Endothelial cell of umbilical vein (primary cell): ENCODE measurements around the gene PNPLA7. TPM values are rescaled to one million over a fixed set of nuclear protein-coding genes. Genes with fewer than 3 reads are reported as not detected.

Experiments used
- BruUV-seq: library from RNA; stranded (reverse); fragments of 400-500 nt; replicated peaks from 2 replicates; lab custom pipeline; 2021; lab: Mats Ljungman, UMichigan
- CTCF ChIA-PET: fragments of 300-600, 350-600 bp; sonication (Branson Sonifier 250); formaldehyde crosslinking; loops from one replicate; lab custom pipeline; 2021; ENCODE audit warnings: antibody characterized with exemption, inconsistent platforms; lab: Charles Lee
- POLR2A ChIA-PET: fragments of 300-600, 350-600 bp; sonication (Branson Sonifier 250); formaldehyde crosslinking; loops from one replicate; lab custom pipeline; 2021; ENCODE audit warnings: antibody characterized with exemption, inconsistent platforms; lab: Charles Lee
- DNase-seq: peaks from one replicate; pipeline ENCODE4 v3.0.0-alpha.2; 2011; ENCODE audit warnings: low read depth, low spot score
- FAIRE-seq: peaks from 2 replicates; lab custom pipeline; 2011; peaks lifted over from hg19 to GRCh38; lab: Jason Lieb, UNC
- H2AFZ ChIP-seq: 2 replicates; pipeline ENCODE4 v1.6.0; 2012; ENCODE audit warnings: low read depth, low read length, control low read depth, inconsistent platforms
- H3K27ac ChIP-seq: 2 replicates; pipeline ENCODE4 v1.5.1; 2011; ENCODE audit warnings: low read depth, mild to moderate bottlenecking, control low read depth, low read length, moderate library complexity; ENCODE audit not compliant: insufficient read depth
- H3K27me3 ChIP-seq, 2 experiments: 2 replicates each; pipeline versions ENCODE4 v1.6.0 to v1.6.1; 2011; ENCODE audit warnings: low read length in 2 of 2, mixed read lengths in 1 of 2; ENCODE audit not compliant: control insufficient read depth in 2 of 2, insufficient read depth in 2 of 2
- H3K36me3 ChIP-seq, 2 experiments: 2 replicates in 1 of 2; 3 replicates in 1 of 2; pipeline ENCODE4 v1.5.1; 2011; ENCODE audit warnings: low read length in 2 of 2, mild to moderate bottlenecking in 1 of 2, moderate library complexity in 1 of 2; ENCODE audit not compliant: control insufficient read depth in 2 of 2, insufficient read depth in 2 of 2; ENCODE audit errors: extremely low read depth in 1 of 2
- H3K4me1 ChIP-seq: 3 replicates; pipeline ENCODE4 v1.5.1; 2011; ENCODE audit warnings: mild to moderate bottlenecking, low read length; ENCODE audit not compliant: control insufficient read depth, insufficient read depth; ENCODE audit errors: extremely low read depth
- H3K4me2 ChIP-seq: 2 replicates; pipeline ENCODE4 v1.6.1; 2011; ENCODE audit warnings: low read length, control low read depth, mixed read lengths; ENCODE audit not compliant: insufficient read depth
- H3K4me3 ChIP-seq, 3 experiments: fragments of 200-600 bp in 1 of 3; sonication (generic), shearing (Covaris generic) in 1 of 3; replicated peaks in 1 of 3; 2 replicates each; pipeline ENCODE4 v1.5.1; 2011 to 2016; ENCODE audit warnings: control low read depth in 3 of 3, low read length in 3 of 3, mild to moderate bottlenecking in 2 of 3, inconsistent platforms in 1 of 3, low read depth in 1 of 3, moderate library complexity in 1 of 3; ENCODE audit not compliant: insufficient read depth in 1 of 3
- H3K79me2 ChIP-seq: 2 replicates; pipeline ENCODE4 v1.6.0; 2012; ENCODE audit warnings: low read length, inconsistent platforms; ENCODE audit not compliant: control insufficient read depth, insufficient read depth
- H3K9ac ChIP-seq: replicated peaks from 2 replicates; pipeline ENCODE3; 2011; ENCODE audit warnings: low read length, control low read depth; ENCODE audit not compliant: insufficient read depth; ENCODE audit errors: extremely low read depth
- H3K9me1 ChIP-seq: replicated peaks from 3 replicates; pipeline ENCODE4 v1.6.0; 2011; ENCODE audit warnings: mild to moderate bottlenecking, low read length; ENCODE audit not compliant: control insufficient read depth, insufficient read depth; ENCODE audit errors: extremely low read depth
- H3K9me3 ChIP-seq: replicated peaks from 2 replicates; pipeline ENCODE4 v1.5.1; 2012; ENCODE audit warnings: low read length, inconsistent platforms; ENCODE audit not compliant: control insufficient read depth, insufficient read depth
- H4K20me1 ChIP-seq: replicated peaks from 2 replicates; pipeline ENCODE3; 2011; ENCODE audit warnings: mild to moderate bottlenecking, low read length; ENCODE audit not compliant: control insufficient read depth, insufficient read depth; ENCODE audit errors: extremely low read depth
- EZH2 ChIP-seq: IDR thresholded peaks from 2 replicates; pipeline ENCODE4 v1.6.1; 2012; ENCODE audit warnings: borderline replicate concordance, low read depth, mild to moderate bottlenecking, moderate library complexity, low read length, inconsistent platforms; ENCODE audit not compliant: severe bottlenecking
- GATA2 ChIP-seq: IDR thresholded peaks from 2 replicates; pipeline ENCODE4 v1.7.0; 2011; ENCODE audit warnings: low read depth, mild to moderate bottlenecking, moderate library complexity, mixed read lengths, low read length; ENCODE audit not compliant: insufficient read length, insufficient read depth
- MYC ChIP-seq: IDR thresholded peaks from one replicate; pipeline ENCODE4 v1.6.1; 2011; ENCODE audit warnings: mild to moderate bottlenecking, low read depth, low read length
- dilution Hi-C: fragments of 300-500 bp; cut with MboI; formaldehyde crosslinking; loops from one replicate; pipeline ENCODE4 v1.15.0; 2019; ENCODE audit warnings: low sequenced_read_pairs; ENCODE audit not compliant: extremely low pct_ligation_motif_present
- intact Hi-C: fragments of 100-400 bp; cut with micrococcal nuclease; formaldehyde crosslinking; loops from one replicate; pipeline ENCODE4 v1.10.0; 2022
- polyA plus RNA-seq, 4 experiments: library from polyadenylated mRNA; depleted of rRNA in 3 of 4; stranded (reverse) in 3 of 4; unstranded in 1 of 4; fragments of >200 nt; gene quantifications; 2 replicates each; pipeline versions ENCODE4 v1.2.1 to v1.2.3, GENCODE V29; 2011 to 2012; ENCODE audit warnings: missing spikeins in 1 of 4
- total RNA-seq: library from RNA; stranded (reverse); gene quantifications from 2 replicates; pipeline ENCODE4 v1.2.3, GENCODE V29; 2021
- TF ChIP-seq, protein P1 (sequence below), 2 donors: IDR thresholded peaks; 1 replicate in 1 of 2; 2 replicates in 1 of 2; pipeline ENCODE4 v1.5.1; 2011; ENCODE audit warnings: low read length in 2 of 2, mild to moderate bottlenecking in 2 of 2, moderate library complexity in 2 of 2, control low read depth in 1 of 2, inconsistent platforms in 1 of 2, low read depth in 1 of 2; ENCODE audit not compliant: insufficient read depth in 1 of 2; ENCODE audit errors: extremely low read depth in 1 of 2

The PNPLA7 gene
- total and polyA plus RNA-seq, 2 donors (not counting 3 experiments of a cell fraction or from before 2014, with no cell fraction given), result 1.0 to 1.9 TPM

DNA sequence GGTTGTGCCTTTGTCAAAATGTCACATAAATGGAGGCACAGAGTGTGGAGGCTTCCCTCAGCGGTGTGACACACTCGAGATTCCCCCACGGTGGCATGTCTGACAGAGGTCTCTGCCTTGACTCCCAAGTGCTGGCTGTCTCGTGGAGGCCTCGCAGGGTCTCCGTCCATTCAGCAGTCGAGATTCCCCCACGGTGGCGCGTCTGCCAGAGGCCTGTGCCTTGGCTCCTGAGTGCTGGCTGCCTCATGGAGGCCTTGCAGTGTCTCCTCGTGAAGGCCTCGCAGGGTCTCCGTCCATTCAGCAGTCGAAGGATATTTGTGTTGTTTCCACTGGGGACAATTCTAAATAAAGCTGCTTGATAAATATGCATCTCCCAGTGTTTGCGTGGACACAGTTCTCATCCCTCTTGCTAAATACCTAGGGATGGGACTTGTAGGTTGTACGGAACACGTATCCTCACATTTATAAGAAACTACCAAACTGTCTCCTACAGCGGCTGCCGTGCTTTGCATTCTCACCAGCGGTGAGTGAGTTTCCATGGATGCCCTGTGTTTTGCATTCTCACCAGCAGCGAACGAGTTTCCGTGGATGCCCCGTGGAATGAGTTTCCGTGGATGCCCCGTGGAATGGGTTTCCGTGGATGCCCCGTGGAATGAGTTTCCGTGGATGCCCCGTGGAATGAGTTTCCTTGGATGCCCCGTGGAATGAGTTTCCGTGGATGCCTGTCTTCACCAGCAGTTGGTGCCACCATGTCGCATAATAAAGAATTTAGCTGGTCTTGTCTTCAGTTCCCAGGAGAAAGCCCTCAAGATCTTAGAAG is 25.8 kb downstream of the PNPLA7 start:
- Histone ChIP-seq H3K9me1 (no peaks in the 10 kb centered on the region), H3K36me3 (no peaks in the 10 kb centered on the region), H2AFZ (no peak overlapping the region), H3K27ac (no peak overlapping the region), H3K79me2 (no peaks in the 10 kb centered on the region), H3K9me3 (no peaks in the 10 kb centered on the region), H3K4me3 (no peak overlapping the region), H4K20me1 (no peaks in the 10 kb centered on the region), H3K4me2 (no peak overlapping the region), H3K9ac (no peak overlapping the region), H3K27me3 (peaks cover 0 to 3% of the 10 kb centered on the region in 2 experiments), H3K4me1 (no peaks in the 10 kb centered on the region)
- POLR2A ChIA-PET, result no interaction called here
- intact Hi-C loops (loop anchor here (10.0 kb wide), 1 partner anchor 100 kb away; the partner anchor contains the start of genes EXD3 and NOXA1), dilution Hi-C loops (no loop called here)
- DNase-seq (no peak), FAIRE-seq (no peak)
- TF ChIP-seq, protein P1, sequence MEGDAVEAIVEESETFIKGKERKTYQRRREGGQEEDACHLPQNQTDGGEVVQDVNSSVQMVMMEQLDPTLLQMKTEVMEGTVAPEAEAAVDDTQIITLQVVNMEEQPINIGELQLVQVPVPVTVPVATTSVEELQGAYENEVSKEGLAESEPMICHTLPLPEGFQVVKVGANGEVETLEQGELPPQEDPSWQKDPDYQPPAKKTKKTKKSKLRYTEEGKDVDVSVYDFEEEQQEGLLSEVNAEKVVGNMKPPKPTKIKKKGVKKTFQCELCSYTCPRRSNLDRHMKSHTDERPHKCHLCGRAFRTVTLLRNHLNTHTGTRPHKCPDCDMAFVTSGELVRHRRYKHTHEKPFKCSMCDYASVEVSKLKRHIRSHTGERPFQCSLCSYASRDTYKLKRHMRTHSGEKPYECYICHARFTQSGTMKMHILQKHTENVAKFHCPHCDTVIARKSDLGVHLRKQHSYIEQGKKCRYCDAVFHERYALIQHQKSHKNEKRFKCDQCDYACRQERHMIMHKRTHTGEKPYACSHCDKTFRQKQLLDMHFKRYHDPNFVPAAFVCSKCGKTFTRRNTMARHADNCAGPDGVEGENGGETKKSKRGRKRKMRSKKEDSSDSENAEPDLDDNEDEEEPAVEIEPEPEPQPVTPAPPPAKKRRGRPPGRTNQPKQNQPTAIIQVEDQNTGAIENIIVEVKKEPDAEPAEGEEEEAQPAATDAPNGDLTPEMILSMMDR (IDR thresholded peaks at IDR 0.05; ENCODE audit: extremely low read depth in 1 of 2, insufficient read depth in 1 of 2, low read depth in 1 of 2, low read length in 2 of 2), result no peak
- CTCF ChIA-PET, result interaction anchor here (0.8 to 2.6 kb wide), 5 partner anchors 8 to 238 kb away, joined by 3 to 10 read pairs (median 5); partner anchors contain the start of gene EXD3
- no TSS peak for BruUV-seq

- POLR2A ChIA-PET, result no interaction called here
- Histone ChIP-seq H3K9me1 (no peaks in the 10 kb centered on the region), H3K4me1 (no peaks in the 10 kb centered on the region), H4K20me1 (no peaks in the 10 kb centered on the region), H3K27ac (no peak overlapping the region), H3K79me2 (no peaks in the 10 kb centered on the region), H2AFZ (no peak overlapping the region), H3K36me3 (no peaks in the 10 kb centered on the region), H3K9me3 (no peaks in the 10 kb centered on the region), H3K9ac (no peak overlapping the region), H3K4me3 (no peak overlapping the region), H3K27me3 (peaks cover 0 to 3% of the 10 kb centered on the region in 2 experiments), H3K4me2 (no peak overlapping the region)
- FAIRE-seq (no peak), DNase-seq (no peak)
- CTCF ChIA-PET, result interaction anchor here (1.0 to 2.1 kb wide), 4 partner anchors 12 to 236 kb away, joined by 3 to 9 read pairs (median 8); no protein-coding TSS in a partner anchor
- no peak for TF ChIP-seq EZH2
- no peak for TF ChIP-seq GATA2
- no peak for TF ChIP-seq MYC
- TF ChIP-seq, protein P1 (IDR thresholded peaks at IDR 0.05; ENCODE audit: extremely low read depth in 1 of 2, insufficient read depth in 1 of 2, low read depth in 1 of 2, low read length in 2 of 2), result no peak
- no TSS peak for BruUV-seq
- dilution Hi-C loops, result no loop called here
- intact Hi-C loops, result loop anchor here (10.0 kb wide), 1 partner anchor 98 kb away; the partner anchor contains the start of genes EXD3 and NOXA1
These were observed 27.3 kb downstream of the PNPLA7 start for GRCh38 chr9:137522746-137523455.
